ENCODE measurements around the gene JPH3.
"Not testable (repeated sequence)": the region's sequence is repeated elsewhere in the genome, so short reads cannot be mapped to it uniquely, and the experiment has no call there.

Gene JPH3

GRCh38 chr16:87575027-87575804, 27.1 kb upstream of the JPH3 start:
- no peak for DNase-seq

- DNase-seq = no peak
Measured at GRCh38 chr16:87576171-87576570, 26.1 kb upstream of the JPH3 start.

DNA sequence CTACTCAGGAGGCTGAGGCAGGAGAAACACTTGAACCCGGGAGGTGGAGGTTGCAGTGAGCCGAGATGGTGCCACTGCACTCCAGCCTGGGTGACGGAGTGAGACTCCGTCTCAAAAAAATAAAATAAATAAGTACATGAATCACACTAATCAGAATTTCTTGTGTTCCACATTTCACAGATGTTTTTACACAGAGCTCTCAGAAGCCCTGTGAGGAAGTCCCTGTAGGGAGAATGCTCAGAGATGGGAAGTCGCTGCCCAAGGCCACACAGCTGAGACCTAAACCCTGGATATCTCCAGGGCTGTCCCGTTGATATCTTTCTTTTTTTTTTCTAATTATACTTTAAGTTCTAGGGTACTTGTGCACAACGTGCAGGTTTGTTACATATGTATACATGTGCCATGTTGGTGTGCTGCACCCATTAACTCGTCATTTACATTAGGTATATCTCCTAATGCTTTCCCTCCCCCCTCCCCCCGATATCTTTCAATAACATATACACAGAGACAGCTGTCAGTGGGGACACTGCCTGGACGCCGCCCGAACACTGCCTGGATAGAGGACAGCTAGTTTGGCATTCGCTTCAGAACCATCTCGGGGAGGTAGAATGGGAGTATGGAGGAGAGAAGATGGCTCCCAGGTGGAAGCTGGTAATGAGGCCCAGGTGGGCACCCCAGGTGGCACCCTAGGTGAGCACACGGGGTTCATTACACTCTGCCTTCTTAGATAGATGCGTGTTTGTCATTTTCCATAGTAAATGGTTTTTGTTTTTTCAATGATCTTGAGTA, 24.0 kb upstream of the JPH3 start:
- not testable (repeated sequence) for DNase-seq

DNA sequence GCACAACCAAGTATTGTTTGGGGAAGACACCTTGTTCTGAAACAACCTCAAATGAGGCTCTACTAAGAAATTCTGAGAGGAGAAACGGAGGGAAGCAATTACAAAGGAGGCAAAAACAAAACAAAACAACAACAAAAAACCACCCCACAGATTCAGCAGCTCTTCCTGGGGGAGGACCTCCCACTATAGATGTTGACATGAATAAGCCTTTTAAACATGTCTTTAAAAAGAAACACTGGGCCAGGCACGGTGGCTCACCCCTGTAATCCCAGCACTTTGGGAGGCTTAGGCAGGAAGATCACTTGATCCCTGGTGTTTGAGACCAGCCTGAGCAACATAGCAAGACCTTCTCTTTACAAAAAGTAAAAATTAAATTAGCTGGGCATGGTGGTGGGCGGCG, 22.6 kb upstream of the JPH3 start:
- DNase-seq = no peak

- no peak for DNase-seq
Measured at GRCh38 chr16:87580855-87581261, 21.4 kb upstream of the JPH3 start.

DNA sequence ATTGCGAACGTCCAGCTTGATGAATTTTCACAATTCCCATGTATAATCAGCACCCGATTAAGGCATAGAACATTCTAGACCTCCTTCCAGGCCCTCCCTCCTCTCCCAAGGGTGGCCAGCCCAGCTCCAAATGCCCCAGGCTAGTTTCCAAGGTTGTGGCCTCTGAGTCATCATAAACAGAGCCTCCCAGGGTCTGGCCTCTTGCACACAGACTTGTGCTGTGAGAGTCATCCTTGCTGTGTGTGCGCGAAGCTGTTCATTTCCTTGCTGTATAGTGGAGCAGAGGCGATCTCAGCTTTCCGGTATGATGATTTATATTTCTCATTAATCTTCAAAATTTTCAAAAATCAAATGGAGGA, 20.5 kb upstream of the JPH3 start:
- no peak for DNase-seq

- no peak for DNase-seq
Measured at GRCh38 chr16:87582216-87582965, 19.9 kb upstream of the JPH3 start.

DNA sequence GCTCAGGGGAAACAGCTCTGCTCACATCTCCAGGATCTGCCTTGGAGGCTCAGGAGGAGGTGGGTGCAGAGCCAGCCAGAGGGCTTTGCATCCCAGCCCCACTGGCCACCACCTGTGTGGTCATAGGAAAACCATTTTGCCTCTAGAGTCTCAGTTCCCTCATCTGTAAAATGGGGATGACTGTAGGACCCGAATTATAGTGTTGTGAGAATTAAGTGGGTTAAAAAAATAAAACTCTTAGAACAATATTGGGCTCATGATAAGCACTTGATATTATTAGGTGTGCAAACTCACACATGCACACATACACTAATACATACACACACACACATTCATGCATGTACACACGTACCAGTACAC, 19.4 kb upstream of the JPH3 start:
- DNase-seq = no peak

- DNase-seq = no peak
Measured at GRCh38 chr16:87583453-87584131, 18.7 kb upstream of the JPH3 start.

GRCh38 chr16:87584271-87584670, 18.0 kb upstream of the JPH3 start:
- DNase-seq = no peak

GRCh38 chr16:87584975-87585374, 17.3 kb upstream of the JPH3 start:
- DNase-seq = no peak

DNA sequence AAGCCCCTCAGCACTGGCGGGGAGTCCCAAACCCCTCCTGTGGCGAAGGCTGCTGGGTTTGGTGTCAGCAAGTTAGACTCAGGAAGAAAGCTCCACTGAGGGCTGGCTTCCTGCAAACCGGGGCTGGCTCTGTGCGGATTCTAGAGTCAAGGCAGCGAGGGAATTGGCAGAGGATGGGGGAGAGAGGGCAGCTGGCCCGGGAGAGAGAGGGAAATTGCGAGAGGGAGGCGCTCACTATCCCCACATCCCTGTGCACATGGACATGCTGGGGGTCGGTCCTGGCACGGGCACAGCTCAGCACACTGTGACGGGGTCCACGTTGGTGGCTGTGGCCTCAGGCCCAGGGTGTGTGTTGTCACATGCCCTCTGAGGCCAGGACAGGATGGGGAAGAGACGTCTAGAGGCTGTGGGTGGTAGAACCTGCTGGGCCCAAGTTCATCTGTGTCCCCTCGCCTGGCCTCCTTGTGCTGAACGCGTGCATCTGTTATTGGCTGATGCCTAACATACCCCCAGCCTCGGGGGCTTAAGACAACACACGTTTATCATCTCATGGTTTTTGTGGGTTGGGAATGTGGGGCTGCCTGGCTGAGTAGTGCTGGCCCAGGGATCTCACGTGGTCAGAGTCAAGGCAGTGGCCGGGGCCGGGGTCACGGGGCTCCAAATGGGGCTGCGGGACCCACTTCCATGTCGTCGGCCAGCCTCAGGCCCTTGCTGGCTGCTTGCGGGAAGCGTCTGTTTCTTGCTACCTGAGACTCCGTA, 16.7 kb upstream of the JPH3 start:
- DNase-seq = no peak

- DNase-seq = no peak
Measured at GRCh38 chr16:87586201-87586782, 16.0 kb upstream of the JPH3 start.

DNA sequence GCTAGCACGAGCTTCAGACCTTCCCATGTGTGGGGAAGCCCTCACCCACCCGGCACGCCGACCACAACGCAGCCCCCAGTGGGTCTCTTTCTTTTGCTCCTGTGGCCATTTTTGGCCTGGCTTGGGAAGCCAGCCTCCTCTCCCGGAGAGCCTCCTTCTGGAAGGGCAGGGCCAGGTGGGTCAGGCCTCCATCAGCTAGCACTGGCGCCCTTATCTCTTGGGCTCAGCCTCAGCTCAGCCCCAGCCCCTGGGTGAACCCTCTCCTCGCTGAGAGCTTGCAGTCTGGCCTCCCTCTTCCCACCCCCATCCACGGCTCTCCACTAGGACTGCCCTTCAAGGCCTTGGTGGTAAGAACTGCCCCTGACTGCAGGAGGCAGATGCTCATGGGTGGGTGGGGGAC, 14.7 kb upstream of the JPH3 start:
- DNase-seq = no peak

- DNase-seq = no peak
Measured at GRCh38 chr16:87592018-87592712, 10.1 kb upstream of the JPH3 start.

DNA sequence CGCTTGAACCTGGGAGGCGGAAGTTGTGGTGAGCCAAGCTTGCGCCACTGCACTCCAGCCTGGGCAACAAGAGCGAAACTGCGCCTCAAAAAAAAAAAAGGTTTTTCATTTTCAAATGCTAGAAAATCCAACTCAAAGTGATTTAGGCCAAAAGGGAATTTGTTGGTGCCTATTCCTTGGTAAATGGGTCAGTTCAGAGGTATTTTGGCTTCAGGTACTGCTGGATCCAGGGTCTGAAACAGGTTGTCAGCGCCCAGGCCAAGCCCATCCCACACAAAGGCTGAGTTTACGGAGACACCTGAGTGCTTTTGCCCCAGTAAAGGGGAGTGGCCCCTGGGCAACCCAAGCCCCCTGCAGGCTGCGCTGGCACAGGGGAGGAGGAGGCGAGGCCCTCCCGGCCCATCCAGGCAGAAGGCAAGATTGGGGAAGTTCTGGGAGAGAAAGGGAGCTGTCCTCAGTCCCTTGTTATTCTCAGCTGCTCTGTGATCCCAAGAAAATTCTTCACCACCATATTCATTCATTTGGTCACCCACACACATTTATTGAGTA, 8.5 kb upstream of the JPH3 start:
- DNase-seq = no peak

DNA sequence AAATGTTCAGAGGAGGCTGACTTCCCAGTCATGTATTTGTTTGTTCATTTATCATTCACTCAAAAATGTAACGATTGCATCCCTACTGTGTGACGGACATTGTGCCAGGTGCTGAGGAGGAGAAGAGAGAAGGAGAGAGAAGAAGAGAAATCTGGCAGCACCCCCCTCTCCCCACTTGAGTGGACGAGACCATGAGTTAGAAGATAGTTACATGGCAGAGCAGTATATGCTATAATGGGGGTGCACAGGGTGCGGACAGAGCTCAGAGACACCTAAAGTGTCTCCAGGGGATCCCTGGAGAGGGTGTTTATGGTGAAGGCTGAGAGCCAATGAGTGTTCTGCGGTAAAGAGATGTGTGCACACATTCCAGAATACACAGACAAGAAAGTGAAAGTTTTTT, 6.6 kb upstream of the JPH3 start:
- no peak for DNase-seq

DNA sequence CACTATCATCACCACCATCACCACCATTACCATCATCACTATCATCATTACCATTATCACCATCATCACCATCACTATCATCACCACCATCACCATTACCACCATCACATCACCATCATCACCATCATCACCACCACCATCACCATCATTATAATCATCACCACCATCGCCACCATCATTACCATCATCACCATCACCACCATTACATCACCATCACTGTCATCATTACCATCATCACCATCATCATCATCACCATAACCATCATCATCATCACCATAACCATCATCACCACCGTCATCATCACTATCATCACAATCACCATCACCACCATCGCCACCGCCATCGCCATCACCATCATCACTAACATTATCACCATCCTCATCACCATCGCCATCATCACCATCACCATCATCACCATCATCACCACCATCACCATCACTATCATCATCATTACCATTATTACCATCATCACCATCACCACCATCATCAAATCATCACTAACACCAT, 4.9 kb upstream of the JPH3 start:
- no peak for DNase-seq

- no peak for DNase-seq
Measured at GRCh38 chr16:87598431-87598830, 3.9 kb upstream of the JPH3 start.

DNA sequence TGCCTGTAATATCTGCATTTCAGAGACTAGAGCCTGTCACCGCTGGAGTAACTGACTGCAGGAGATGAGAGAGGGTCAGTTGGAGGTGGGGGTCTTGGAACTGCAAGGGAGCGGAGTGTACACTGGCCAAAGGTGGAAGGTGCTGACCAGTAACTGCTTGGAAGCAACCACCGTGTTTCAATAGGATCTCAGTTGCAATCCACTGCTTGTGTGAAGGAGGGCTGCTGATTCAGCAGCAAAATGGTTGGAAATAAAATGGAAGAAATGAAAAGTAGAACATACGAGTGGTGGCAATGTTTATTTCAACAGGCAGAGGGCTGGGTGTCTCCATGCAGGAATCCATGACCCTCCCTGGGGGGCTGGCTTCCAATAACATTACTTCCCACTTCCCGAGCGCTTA, 2.1 kb upstream of the JPH3 start:
- DNase-seq = no peak

DNA sequence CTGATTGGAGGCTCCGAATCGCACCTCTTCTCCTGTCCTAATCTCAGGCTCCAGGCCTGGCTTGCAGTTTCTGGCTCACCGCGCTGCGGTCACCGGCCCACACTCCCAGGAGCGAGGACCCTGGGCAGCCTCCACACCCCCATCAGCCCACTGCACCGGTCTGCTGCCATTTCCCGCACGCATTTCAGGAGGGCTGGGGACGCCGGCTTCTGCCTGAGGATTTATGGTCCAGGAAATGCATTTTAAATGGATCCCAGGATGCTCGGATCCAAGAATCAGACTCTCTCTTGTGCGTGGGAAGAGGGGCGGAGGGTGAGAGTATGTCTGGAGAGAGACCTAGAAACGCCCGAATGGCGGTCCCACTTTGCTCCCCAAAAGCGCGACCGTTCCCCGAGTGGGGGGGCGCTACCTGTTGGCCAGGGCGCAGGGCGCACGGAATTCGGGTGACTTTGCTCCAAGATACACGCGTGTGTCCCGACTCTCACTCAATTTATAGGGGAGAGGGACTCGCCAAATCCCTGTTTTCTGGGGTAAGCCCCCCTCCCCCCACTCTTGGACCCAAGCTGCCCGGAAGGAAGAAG, 817 bp upstream of the JPH3 start:
- no peak for DNase-seq
